Uterus (tissue), 4 donors: ENCODE results near the gene RPS14. TPM values are rescaled to one million over a fixed set of nuclear protein-coding genes. Genes with fewer than 3 reads are reported as not detected.
A peak's percentile ranks its signal among the peaks of the same experiment; 100 is the strongest.

Experiments used
- DNase-seq, 2 donors: peaks; one replicate each; pipeline ENCODE4 v3.0.0-alpha.2; 2019 to 2020
- H3K27ac ChIP-seq, 2 donors: fragments of 200-600 bp; sonication (generic); 1 replicate in 1 of 2; 2 replicates in 1 of 2; pipeline ENCODE4 v1.5.1; 2016 to 2018
- H3K27me3 ChIP-seq, 2 donors: fragments of 200-600 bp; sonication (generic); one replicate each; pipeline ENCODE4 v1.5.1; 2018 to 2019; ENCODE audit warnings: control low read depth in 1 of 2
- H3K36me3 ChIP-seq, 2 donors: fragments of 200-600 bp; sonication (generic); one replicate each; pipeline ENCODE4 v1.5.1; 2019; ENCODE audit warnings: control low read depth in 1 of 2
- H3K4me1 ChIP-seq, 2 donors: fragments of 200-600 bp; sonication (generic); one replicate each; pipeline ENCODE4 v1.5.1; 2018 to 2019; ENCODE audit warnings: control low read depth in 1 of 2
- H3K4me3 ChIP-seq, 2 donors: fragments of 200-600 bp; sonication (generic); 1 replicate in 1 of 2; 2 replicates in 1 of 2; pipeline ENCODE4 v1.5.1; 2018 to 2019; ENCODE audit warnings: mild to moderate bottlenecking in 1 of 2
- H3K9me3 ChIP-seq, 2 donors: fragments of 200-600 bp; sonication (generic); one replicate each; pipeline ENCODE4 v1.5.1; 2019; ENCODE audit warnings: control low read depth in 1 of 2
- POLR2A ChIP-seq, 2 donors: fragments of 450-650 bp; IDR thresholded peaks; one replicate each; pipeline ENCODE4 v1.6.1; 2016; ENCODE audit warnings: antibody characterized with exemption in 2 of 2, mild to moderate bottlenecking in 1 of 2, moderate library complexity in 1 of 2
- intact Hi-C: fragments of 100-400 bp; cut with DNase I; formaldehyde crosslinking; loops from one replicate; pipeline ENCODE4 v1.15.1; 2023; ENCODE audit warnings: low total_unique reads
- total RNA-seq, 4 donors: library from RNA; depleted of rRNA in 3 of 4; stranded (reverse); fragments of >200 nt in 3 of 4; gene quantifications; one replicate each; pipeline versions ENCODE4 v1.1.0 to v1.2.4, GENCODE V29; 2014 to 2023
- TF ChIP-seq, protein P1 (sequence below), 4 experiments: fragments of 200-600 bp in 2 of 4; fragments of 450-650 bp in 2 of 4; sonication (generic) in 2 of 4; IDR thresholded peaks; one replicate each; pipeline ENCODE4 v1.5.1; 2016 to 2019; ENCODE audit warnings: antibody characterized with exemption in 4 of 4, mild to moderate bottlenecking in 2 of 4, moderate library complexity in 1 of 4
- donor health status: DM: yes; HTN: yes; CAD: no.

RPS14 gene
- total RNA-seq, 4 donors from 2014 or later: 2,445 to 12,361 (median 6,046) TPM

DNA sequence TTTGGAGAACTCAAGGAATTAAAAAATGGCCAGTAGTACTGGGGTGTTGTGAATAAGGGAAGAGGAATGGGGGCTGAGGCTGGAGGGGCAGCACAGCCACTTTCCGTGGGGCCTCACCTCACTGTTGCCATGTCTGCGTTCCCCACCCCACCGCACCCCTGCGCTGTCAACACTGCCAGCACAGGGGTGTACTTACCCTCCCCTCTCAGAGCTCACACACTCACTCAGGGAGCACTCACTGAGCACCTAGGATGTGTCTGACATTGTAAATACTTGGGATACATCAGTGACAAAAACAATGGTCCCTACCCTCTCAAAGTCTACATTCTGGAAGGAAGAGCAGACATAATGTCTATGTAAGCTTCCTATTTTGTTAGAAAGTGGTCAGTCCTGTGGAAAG lies 3.4 kb upstream of the RPS14 start:
- Histone ChIP-seq H3K9me3 (no peaks in the 10 kb centered on the region), H3K4me1 (no peaks in the 10 kb centered on the region), H3K27me3 (no peaks in the 10 kb centered on the region), H3K36me3 (no peaks in the 10 kb centered on the region), H3K4me3 (no peak overlapping the region), H3K27ac (no peak overlapping the region)
- TF ChIP-seq, protein P1, sequence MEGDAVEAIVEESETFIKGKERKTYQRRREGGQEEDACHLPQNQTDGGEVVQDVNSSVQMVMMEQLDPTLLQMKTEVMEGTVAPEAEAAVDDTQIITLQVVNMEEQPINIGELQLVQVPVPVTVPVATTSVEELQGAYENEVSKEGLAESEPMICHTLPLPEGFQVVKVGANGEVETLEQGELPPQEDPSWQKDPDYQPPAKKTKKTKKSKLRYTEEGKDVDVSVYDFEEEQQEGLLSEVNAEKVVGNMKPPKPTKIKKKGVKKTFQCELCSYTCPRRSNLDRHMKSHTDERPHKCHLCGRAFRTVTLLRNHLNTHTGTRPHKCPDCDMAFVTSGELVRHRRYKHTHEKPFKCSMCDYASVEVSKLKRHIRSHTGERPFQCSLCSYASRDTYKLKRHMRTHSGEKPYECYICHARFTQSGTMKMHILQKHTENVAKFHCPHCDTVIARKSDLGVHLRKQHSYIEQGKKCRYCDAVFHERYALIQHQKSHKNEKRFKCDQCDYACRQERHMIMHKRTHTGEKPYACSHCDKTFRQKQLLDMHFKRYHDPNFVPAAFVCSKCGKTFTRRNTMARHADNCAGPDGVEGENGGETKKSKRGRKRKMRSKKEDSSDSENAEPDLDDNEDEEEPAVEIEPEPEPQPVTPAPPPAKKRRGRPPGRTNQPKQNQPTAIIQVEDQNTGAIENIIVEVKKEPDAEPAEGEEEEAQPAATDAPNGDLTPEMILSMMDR (IDR thresholded peaks at IDR 0.05): no peak
- no peak for TF ChIP-seq POLR2A (IDR thresholded peaks at IDR 0.05)
- intact Hi-C loops: no loop called here
- no peak for DNase-seq

DNA sequence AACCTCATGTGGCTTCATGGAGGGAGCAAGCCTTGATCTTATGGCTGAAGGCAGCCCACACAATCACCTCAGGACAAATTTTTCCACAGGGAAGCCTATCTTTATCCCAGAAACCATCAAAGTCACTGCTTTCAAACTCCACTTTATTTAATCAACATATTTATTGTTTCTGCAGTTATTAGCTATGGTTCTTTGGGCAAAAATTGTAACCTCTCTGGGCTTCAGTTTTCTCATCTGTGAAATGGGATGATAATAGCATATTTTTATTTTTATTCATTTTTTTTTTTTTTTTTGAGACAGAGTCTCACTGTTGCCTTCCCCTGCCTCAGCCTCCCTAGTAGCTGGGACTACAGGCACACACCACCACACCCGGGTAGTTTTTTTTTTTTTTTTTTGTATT lies 2.1 kb upstream of the RPS14 start:
- H3K27me3 ChIP-seq: no peaks in the 10 kb centered on the region
- peaks cover 0 to 5% of the 10 kb centered on the region in 2 donors for H3K4me1 ChIP-seq
- H3K27ac ChIP-seq: no peak overlapping the region
- H3K4me3 ChIP-seq: no peak overlapping the region
- intact Hi-C loops: no loop called here
- no peak for DNase-seq
- H3K9me3 ChIP-seq: no peaks in the 10 kb centered on the region
- H3K36me3 ChIP-seq: no peaks in the 10 kb centered on the region
- no peak for TF ChIP-seq POLR2A (IDR thresholded peaks at IDR 0.05)
- TF ChIP-seq, protein P1 (IDR thresholded peaks at IDR 0.05): no peak

DNA sequence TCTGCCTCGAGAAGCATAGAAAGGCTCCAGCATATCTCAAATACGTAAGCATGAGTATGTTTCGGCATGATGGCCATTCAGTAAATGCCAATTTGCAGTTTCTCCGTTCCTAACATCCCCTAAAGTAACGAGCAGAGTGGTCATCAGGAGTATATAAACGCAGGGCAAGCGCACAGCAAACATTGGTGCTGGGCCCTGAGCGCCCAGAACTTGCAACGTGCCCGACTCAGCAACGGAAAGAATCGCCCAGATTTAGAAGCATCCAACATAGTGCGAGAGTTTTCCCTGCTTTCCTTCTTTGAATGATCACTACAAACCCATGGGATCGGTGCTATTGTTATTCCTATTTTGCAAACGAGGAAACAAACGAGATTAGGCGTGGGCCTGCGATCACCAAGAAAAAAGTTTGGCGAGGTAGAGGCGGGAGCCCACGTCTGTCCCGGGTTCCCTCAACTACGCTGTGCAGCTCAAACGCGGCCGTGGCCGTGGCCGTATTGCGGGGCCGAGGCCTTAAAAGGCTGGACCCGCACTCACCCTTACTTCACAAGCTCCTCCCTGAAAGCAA lies 505 bp downstream of the RPS14 start:
- Histone ChIP-seq H3K27ac (peak overlapping the region; percentile 92 to 93), H3K4me1 (peaks cover 0 to 5% of the 10 kb centered on the region in 2 donors), H3K4me3 (peak overlapping the region; percentile 65 to 93), H3K27me3 (no peaks in the 10 kb centered on the region), H3K36me3 (no peaks in the 10 kb centered on the region), H3K9me3 (no peaks in the 10 kb centered on the region)
- intact Hi-C loops: no loop called here
- TF ChIP-seq, protein P1 (IDR thresholded peaks at IDR 0.05): no peak
- TF ChIP-seq POLR2A (IDR thresholded peaks at IDR 0.05): no peak
- no peak for DNase-seq

DNA sequence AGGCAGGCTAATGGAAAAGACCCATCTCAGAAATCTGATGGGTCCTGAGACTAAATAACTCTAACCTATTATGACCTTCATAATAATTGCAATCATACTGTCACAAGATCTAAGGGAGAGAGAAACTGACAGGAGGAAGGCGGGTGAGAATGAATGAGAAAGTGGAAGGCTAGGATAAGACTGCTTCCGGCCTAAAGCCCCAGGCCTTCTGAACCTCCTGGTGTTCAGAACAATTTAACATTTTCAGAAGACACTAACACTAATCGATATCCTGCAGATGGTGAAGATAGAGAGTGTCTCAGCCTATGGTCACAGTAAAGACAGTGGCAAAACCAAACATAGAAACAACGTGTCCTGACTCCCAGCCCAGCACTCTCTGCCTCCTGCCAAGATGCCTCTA lies 1.2 kb downstream of the RPS14 start:
- H3K9me3 ChIP-seq: no peaks in the 10 kb centered on the region
- H3K27me3 ChIP-seq: no peaks in the 10 kb centered on the region
- TF ChIP-seq, protein P1 (IDR thresholded peaks at IDR 0.05): no peak
- TF ChIP-seq POLR2A (IDR thresholded peaks at IDR 0.05): no peak
- peaks cover 0 to 5% of the 10 kb centered on the region in 2 donors for H3K4me1 ChIP-seq
- peak overlapping the region; percentile 92 to 93 for H3K27ac ChIP-seq
- no peaks in the 10 kb centered on the region for H3K36me3 ChIP-seq
- peak overlapping the region; percentile 65 to 93 for H3K4me3 ChIP-seq
- DNase-seq: no peak
- intact Hi-C loops: no loop called here

DNA sequence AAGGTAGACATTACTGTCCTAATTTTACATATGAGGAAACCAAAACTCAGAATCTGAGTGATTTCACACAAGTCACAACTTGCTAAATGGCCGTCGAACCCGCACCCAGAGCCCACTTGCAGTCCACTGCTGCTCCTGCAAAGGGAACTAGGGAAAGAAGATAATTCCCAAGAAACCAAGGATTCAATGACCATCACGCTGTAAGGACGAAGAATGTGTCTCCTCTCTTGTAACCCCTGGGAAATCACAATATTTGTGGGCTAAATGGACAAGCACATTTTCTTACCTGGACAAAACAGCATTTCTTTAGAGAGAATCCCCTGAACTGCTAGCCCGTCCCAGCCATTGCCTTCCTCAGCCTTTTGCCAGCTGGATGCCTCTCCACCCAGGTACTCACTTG lies 2.4 kb downstream of the RPS14 start:
- H3K27me3 ChIP-seq: no peaks in the 10 kb centered on the region
- H3K4me1 ChIP-seq: peaks cover 0 to 5% of the 10 kb centered on the region in 2 donors
- no peak for DNase-seq
- H3K27ac ChIP-seq: no peak overlapping the region
- H3K4me3 ChIP-seq: no peak overlapping the region
- no peaks in the 10 kb centered on the region for H3K36me3 ChIP-seq
- intact Hi-C loops: no loop called here
- TF ChIP-seq, protein P1 (IDR thresholded peaks at IDR 0.05): no peak
- TF ChIP-seq POLR2A (IDR thresholded peaks at IDR 0.05): no peak
- H3K9me3 ChIP-seq: no peaks in the 10 kb centered on the region
